IMR-90 (cell line): ENCODE measurements around the gene ALDH3B2. TPM values are rescaled to one million over a fixed set of nuclear protein-coding genes. Genes with fewer than 3 reads are reported as not detected.
"Not testable (repeated sequence)": the region's sequence is repeated elsewhere in the genome, so short reads cannot be mapped to it uniquely, and the experiment has no call there.

Experiments used
- ATAC-seq: fragments of 200-7000 bp; cut with Tn5 transposase; 2 replicates; pipeline ENCODE4 v1.9.1; 2020; ENCODE audit warnings: low read depth, mild to moderate bottlenecking, moderate library complexity
- BruUV-seq: library from RNA; stranded (reverse); fragments of 400-500 nt; replicated peaks from 2 replicates; lab custom pipeline; 2021; lab: Mats Ljungman, UMichigan
- CTCF ChIA-PET: fragments of 300-600 bp; formaldehyde crosslinking; extraction: SDS; loops from one replicate; lab custom pipeline; 2021; ENCODE audit warnings: antibody characterized with exemption; lab: Yijun Ruan, JAX
- POLR2A ChIA-PET: fragments of 300-600 bp; sonication (Branson Sonifier 250); formaldehyde crosslinking; loops from one replicate; lab custom pipeline; 2022; ENCODE audit warnings: antibody characterized with exemption; ENCODE audit not compliant: unreplicated experiment; lab: Charles Lee
- DNase-seq: peaks from one replicate; pipeline ENCODE4 v3.0.0; 2013
- H2AFZ ChIP-seq: replicated peaks from 2 replicates; pipeline ENCODE3; 2013; ENCODE audit warnings: low read length, mild to moderate bottlenecking; ENCODE audit not compliant: poor library complexity
- H2AK5ac ChIP-seq: 2 replicates; pipeline ENCODE4 v1.6.1; 2013; ENCODE audit warnings: low read depth, low read length, inconsistent platforms
- H2AK9ac ChIP-seq: replicated peaks from 2 replicates; pipeline ENCODE3; 2013; ENCODE audit warnings: mild to moderate bottlenecking, low read depth, low read length, moderate library complexity; ENCODE audit not compliant: poor library complexity
- H2BK120ac ChIP-seq: 2 replicates; pipeline ENCODE4 v1.6.1; 2013; ENCODE audit warnings: low read depth, low read length, inconsistent platforms
- H2BK15ac ChIP-seq: 3 replicates; pipeline ENCODE4 v1.6.1; 2013; ENCODE audit warnings: low read depth, low read length, inconsistent platforms
- H2BK20ac ChIP-seq: 2 replicates; pipeline ENCODE4 v1.6.1; 2013; ENCODE audit warnings: low read depth, mild to moderate bottlenecking, inconsistent platforms, low read length, moderate library complexity
- H2BK5ac ChIP-seq: 2 replicates; pipeline ENCODE4 v1.6.1; 2013; ENCODE audit warnings: mild to moderate bottlenecking, low read depth, low read length, inconsistent platforms; ENCODE audit not compliant: poor library complexity, severe bottlenecking
- H3K14ac ChIP-seq: replicated peaks from 2 replicates; pipeline ENCODE4 v1.6.1; 2013; ENCODE audit warnings: low read depth, low read length, inconsistent platforms
- H3K18ac ChIP-seq: 2 replicates; pipeline ENCODE4 v1.6.1; 2013; ENCODE audit warnings: low read depth, low read length, control low read depth
- H3K23ac ChIP-seq: 2 replicates; pipeline ENCODE4 v1.6.1; 2013; ENCODE audit warnings: low read depth, low read length, inconsistent platforms
- H3K27ac ChIP-seq: 2 replicates; pipeline ENCODE4 v1.5.1; 2013; ENCODE audit warnings: mild to moderate bottlenecking, control low read depth, low read length; ENCODE audit not compliant: insufficient read depth
- H3K27me3 ChIP-seq: 2 replicates; pipeline ENCODE4 v1.6.1; 2013; ENCODE audit warnings: low read length; ENCODE audit not compliant: control insufficient read depth, insufficient read depth
- H3K36me3 ChIP-seq: 2 replicates; pipeline ENCODE4 v1.6.1; 2013; ENCODE audit warnings: low read length, mixed read lengths; ENCODE audit not compliant: control insufficient read depth, insufficient read depth
- H3K4ac ChIP-seq: 2 replicates; pipeline ENCODE4 v1.6.1; 2013; ENCODE audit warnings: low read depth, low read length, inconsistent platforms
- H3K4me1 ChIP-seq: 2 replicates; pipeline ENCODE4 v1.6.1; 2013; ENCODE audit warnings: low read length, mixed read lengths; ENCODE audit not compliant: control insufficient read depth, insufficient read depth
- H3K4me2 ChIP-seq: 2 replicates; pipeline ENCODE4 v1.6.1; 2013; ENCODE audit warnings: low read depth, mild to moderate bottlenecking, control low read depth, low read length, moderate library complexity
- H3K4me3 ChIP-seq: 2 replicates; pipeline ENCODE4 v1.5.1; 2013; ENCODE audit warnings: low read depth, mild to moderate bottlenecking, control low read depth, low read length, moderate library complexity; ENCODE audit not compliant: insufficient read depth
- H3K56ac ChIP-seq: 2 replicates; pipeline ENCODE4 v1.6.1; 2013; ENCODE audit warnings: low read length, inconsistent platforms; ENCODE audit not compliant: insufficient read depth; ENCODE audit errors: extremely low read depth
- H3K79me1 ChIP-seq, 2 experiments: 2 replicates each; pipeline ENCODE4 v1.6.1; 2013; ENCODE audit warnings: low read length in 2 of 2, inconsistent platforms in 1 of 2, low read depth in 1 of 2
- H3K9ac ChIP-seq: 2 replicates; pipeline ENCODE4 v1.6.1; 2013; ENCODE audit warnings: low read depth, low read length, control low read depth
- H3K9me1 ChIP-seq: 2 replicates; pipeline ENCODE4 v1.6.1; 2013; ENCODE audit warnings: low read length, inconsistent platforms; ENCODE audit not compliant: insufficient read depth
- H3K9me3 ChIP-seq: 2 replicates; pipeline ENCODE4 v1.6.1; 2013; ENCODE audit warnings: low read length; ENCODE audit not compliant: control insufficient read depth, insufficient read depth
- H4K20me1 ChIP-seq: 2 replicates; pipeline ENCODE4 v1.6.1; 2013; ENCODE audit warnings: low read length, inconsistent platforms; ENCODE audit not compliant: insufficient read depth
- H4K5ac ChIP-seq: 2 replicates; pipeline ENCODE4 v1.6.1; 2013; ENCODE audit warnings: mild to moderate bottlenecking, low read depth, low read length, control low read depth
- H4K8ac ChIP-seq, 2 experiments: 2 replicates each; pipeline ENCODE4 v1.6.1; 2013; ENCODE audit warnings: low read depth in 2 of 2, low read length in 2 of 2, control low read depth in 1 of 2, inconsistent platforms in 1 of 2
- H4K91ac ChIP-seq: 2 replicates; pipeline ENCODE4 v1.6.1; 2013; ENCODE audit warnings: low read depth, low read length, inconsistent platforms; ENCODE audit not compliant: insufficient read depth
- FOS ChIP-seq: fragments of 150-350 bp; IDR thresholded peaks from 2 replicates; pipeline ENCODE4 v1.6.1; 2016; ENCODE audit warnings: low read depth, low read length
- MXI1 ChIP-seq: IDR thresholded peaks from 2 replicates; pipeline ENCODE4 v1.6.1; 2012; ENCODE audit warnings: low read depth, mild to moderate bottlenecking, low read length, moderate library complexity, borderline replicate concordance
- RCOR1 ChIP-seq: IDR thresholded peaks from 2 replicates; pipeline ENCODE4 v1.6.1; 2012; ENCODE audit warnings: mild to moderate bottlenecking, low read length, improper control_type of control experiment; ENCODE audit not compliant: insufficient replicate concordance
- SMC3 ChIP-seq: fragments of 150-350 bp; IDR thresholded peaks from 2 replicates; pipeline ENCODE4 v1.6.1; 2016; ENCODE audit warnings: low read depth, mild to moderate bottlenecking, antibody characterized with exemption, low read length, moderate library complexity
- WGBS, 2 experiments: methylation state at CpG; one replicate each; pipeline versions ENCODE4 v1.1.5 to v1.1.7; 2013; ENCODE audit warnings: missing lambda C conversion rate in 2 of 2; ENCODE audit not compliant: insufficient read length in 1 of 2; ENCODE audit errors: extremely low coverage in 2 of 2; 5-methylcytosine and 5-hydroxymethylcytosine counted together
- dilution Hi-C: fragments of 300-500 bp; cut with HindIII; formaldehyde crosslinking; loops from one replicate; pipeline ENCODE4 v1.14.3; 2018; ENCODE audit warnings: low sequenced_read_pairs; ENCODE audit not compliant: unreplicated experiment
- in situ Hi-C: fragments of 300-500 bp; cut with MboI; formaldehyde crosslinking; loops from 3 replicates; pipeline ENCODE4 v1.14.3; 2019; ENCODE audit warnings: low sequenced_read_pairs, inconsistent platforms, mixed read lengths
- intact Hi-C: fragments of 100-400 bp; cut with micrococcal nuclease; formaldehyde crosslinking; loops from 2 replicates; pipeline ENCODE4 v1.10.0; 2022
- polyA plus RNA-seq, 3 experiments: library from polyadenylated mRNA; depleted of rRNA; stranded (reverse); fragments of >200 nt; gene quantifications; 2 replicates each; pipeline ENCODE4 v1.2.3, GENCODE V29; 2012; ENCODE audit warnings: low replicate concordance in 1 of 3
- total RNA-seq: library from RNA; depleted of rRNA; stranded (reverse); fragments of >200 nt; gene quantifications from 2 replicates; pipeline ENCODE4 v1.2.3, GENCODE V29; 2012

ALDH3B2 gene
- total and polyA plus RNA-seq, 2 of the 4 experiments (the other 2 are of a cell fraction) = not detected

GRCh38 chr11:67704524-67704923 is 30.1 kb upstream of the ALDH3B2 start:
- H2AK5ac ChIP-seq = no peak overlapping the region
- H4K91ac ChIP-seq = no peak overlapping the region
- no peak overlapping the region for H4K5ac ChIP-seq
- in situ Hi-C loops = no loop called here
- no peak overlapping the region for H3K27ac ChIP-seq
- H3K9me3 ChIP-seq = no peaks in the 10 kb centered on the region
- H2AFZ ChIP-seq = no peak overlapping the region
- no peak overlapping the region for H3K23ac ChIP-seq
- H3K4me3 ChIP-seq = no peak overlapping the region
- ChIA-PET CTCF (no interaction called here), POLR2A (no interaction called here)
- no peak overlapping the region for H3K56ac ChIP-seq
- no peak overlapping the region for H2BK5ac ChIP-seq
- H3K14ac ChIP-seq = no peak overlapping the region
- H3K79me1 ChIP-seq = no peaks in the 10 kb centered on the region
- BruUV-seq = no TSS peak
- H2BK15ac ChIP-seq = no peak overlapping the region
- ATAC-seq (no peak), DNase-seq (no peak)
- dilution Hi-C loops = no loop called here
- no peak overlapping the region for H4K8ac ChIP-seq
- intact Hi-C loops = no loop called here
- TF ChIP-seq RCOR1 (no peak), FOS (no peak), MXI1 (no peak), SMC3 (no peak)
- no peak overlapping the region for H3K4me2 ChIP-seq
- H3K9ac ChIP-seq = no peak overlapping the region
- no CpG with 5 or more reads among the region's 7 CpGs for WGBS, 2 experiments
- no peak overlapping the region for H3K4ac ChIP-seq
- H3K4me1 ChIP-seq = no peaks in the 10 kb centered on the region
- no peaks in the 10 kb centered on the region for H3K9me1 ChIP-seq
- H3K36me3 ChIP-seq = no peaks in the 10 kb centered on the region
- H3K18ac ChIP-seq = no peak overlapping the region
- peaks cover 7% of the 10 kb centered on the region for H3K27me3 ChIP-seq
- H4K20me1 ChIP-seq = no peaks in the 10 kb centered on the region
- no peak overlapping the region for H2BK120ac ChIP-seq
- no peak overlapping the region for H2AK9ac ChIP-seq
- no peak overlapping the region for H2BK20ac ChIP-seq

GRCh38 chr11:67703709-67704108 is 29.3 kb upstream of the ALDH3B2 start:
- H3K56ac ChIP-seq, H4K5ac ChIP-seq, H2AFZ ChIP-seq, H3K9me3 ChIP-seq, H3K9me1 ChIP-seq, intact Hi-C loops, H3K23ac ChIP-seq, H3K4me1 ChIP-seq, H3K9ac ChIP-seq, H3K4ac ChIP-seq, BruUV-seq, in situ Hi-C loops, H3K36me3 ChIP-seq, H2BK15ac ChIP-seq, H3K4me2 ChIP-seq, H4K20me1 ChIP-seq, H2AK5ac ChIP-seq, DNase-seq, ATAC-seq, H3K4me3 ChIP-seq, H2BK120ac ChIP-seq, H3K18ac ChIP-seq, H3K79me1 ChIP-seq, H3K27me3 ChIP-seq, H2BK5ac ChIP-seq, H4K8ac ChIP-seq, dilution Hi-C loops, H4K91ac ChIP-seq, H2AK9ac ChIP-seq, H2BK20ac ChIP-seq, H3K14ac ChIP-seq, H3K27ac ChIP-seq, POLR2A ChIA-PET, CTCF ChIA-PET: not testable (repeated sequence)
- no CpG with 5 or more reads among the region's 5 CpGs for WGBS, 2 experiments
